HCT116 (cell line): ENCODE measurements around the gene SYNDIG1. TPM values are rescaled to one million over a fixed set of nuclear protein-coding genes. Genes with fewer than 3 reads are reported as not detected.

ENCODE experiments used
- ATAC-seq: fragments of 200-7000 bp; cut with Tn5 transposase; 2 replicates; pipeline ENCODE4 v1.9.1; 2020; ENCODE audit warnings: mild to moderate bottlenecking, moderate library complexity
- BruUV-seq: library from RNA; stranded (reverse); fragments of 400-500 nt; replicated peaks from 2 replicates; lab custom pipeline; 2021; lab: Mats Ljungman, UMichigan
- CTCF ChIA-PET: fragments of 300-600 bp; sonication (Branson Sonifier 250); formaldehyde crosslinking; loops from one replicate; lab custom pipeline; 2021; ENCODE audit warnings: antibody characterized with exemption; lab: Charles Lee
- POLR2A ChIA-PET: fragments of 300-600, 350-600 bp; sonication (Branson Sonifier 250); formaldehyde crosslinking; loops from one replicate; lab custom pipeline; 2021; ENCODE audit warnings: antibody characterized with exemption; lab: Charles Lee
- RAD21 ChIA-PET, 2 experiments: fragments of 300-600 bp; sonication (Branson Sonifier 250); formaldehyde crosslinking; loops; one replicate each; lab custom pipeline; 2023; ENCODE audit warnings: low total read pairs in 2 of 2; ENCODE audit not compliant: uncharacterized antibody in 2 of 2, unreplicated experiment in 2 of 2, low non-redundant PET in 1 of 2; lab: Charles Lee
- DNase-seq: peaks from one replicate; pipeline ENCODE4 v3.0.0-alpha.2; 2010; ENCODE audit warnings: low read depth, low spot score
- H2AFZ ChIP-seq: fragments of 200-600 bp; shearing (Covaris generic), sonication (generic); 2 replicates; pipeline ENCODE4 v1.6.1; 2017; ENCODE audit warnings: low read depth, mixed run types, mixed read lengths, antibody characterized with exemption, low read length; ENCODE audit not compliant: poor library complexity, severe bottlenecking
- H3K27ac ChIP-seq: 2 replicates; pipeline ENCODE4 v1.5.1; 2012; ENCODE audit warnings: low read depth, low read length
- H3K27me3 ChIP-seq: fragments of 200-600 bp; sonication (generic); 2 replicates; pipeline ENCODE4 v1.6.1; 2016; ENCODE audit warnings: mixed run types, low read length, mixed read lengths; ENCODE audit not compliant: insufficient read depth
- H3K36me3 ChIP-seq, 2 experiments: fragments of 200-500 bp in 1 of 2; fragments of 200-600 bp in 1 of 2; sonication (Bioruptor generic) in 1 of 2; sonication (generic) in 1 of 2; 2 replicates each; pipeline versions ENCODE4 v1.5.1 to v1.6.1; 2014 to 2016; ENCODE audit warnings: low read length in 2 of 2, inconsistent platforms in 1 of 2, mixed read lengths in 1 of 2, mixed run types in 1 of 2; ENCODE audit not compliant: insufficient read depth in 2 of 2, control insufficient read depth in 1 of 2
- H3K4me1 ChIP-seq, 2 experiments: fragments of 200-600 bp in 1 of 2; sonication (generic) in 1 of 2; 2 replicates each; pipeline versions ENCODE4 v1.5.1 to v1.6.1; 2012 to 2017; ENCODE audit warnings: low read length in 2 of 2, inconsistent platforms in 1 of 2, mild to moderate bottlenecking in 1 of 2, mixed read lengths in 1 of 2, mixed run types in 1 of 2, moderate library complexity in 1 of 2; ENCODE audit not compliant: insufficient read depth in 2 of 2, control insufficient read depth in 1 of 2
- H3K4me2 ChIP-seq: fragments of 200-600 bp; sonication (generic); 2 replicates; pipeline ENCODE4 v1.6.1; 2017; ENCODE audit warnings: mixed run types, low read length, mixed read lengths
- H3K4me3 ChIP-seq, 2 experiments: fragments of 200-600 bp in 1 of 2; sonication (generic) in 1 of 2; replicated peaks in 1 of 2; 2 replicates each; pipeline ENCODE4 v1.5.1; 2011 to 2016; ENCODE audit warnings: low read length in 2 of 2, control low read depth in 1 of 2, low read depth in 1 of 2, mild to moderate bottlenecking in 1 of 2, mixed read lengths in 1 of 2, mixed run types in 1 of 2
- H3K79me2 ChIP-seq: fragments of 200-600 bp; sonication (generic); 2 replicates; pipeline ENCODE4 v1.6.1; 2017; ENCODE audit warnings: mild to moderate bottlenecking, mixed run types, low read length, moderate library complexity, mixed read lengths; ENCODE audit not compliant: insufficient read depth
- H3K9ac ChIP-seq: fragments of 200-600 bp; sonication (generic); 2 replicates; pipeline ENCODE4 v1.6.1; 2016; ENCODE audit warnings: low read length, mixed read lengths
- H3K9me2 ChIP-seq: fragments of 200-600 bp; sonication (generic), shearing (Covaris generic); 2 replicates; pipeline ENCODE4 v1.6.1; 2017; ENCODE audit warnings: mixed run types, mild to moderate bottlenecking, moderate library complexity; ENCODE audit not compliant: insufficient read depth
- H3K9me3 ChIP-seq, 2 experiments: fragments of 200-500 bp in 1 of 2; fragments of 200-600 bp in 1 of 2; sonication (Bioruptor generic) in 1 of 2; sonication (generic) in 1 of 2; 2 replicates each; pipeline ENCODE4 v1.6.1; 2014 to 2017; ENCODE audit warnings: low read length in 2 of 2, mixed read lengths in 2 of 2, inconsistent platforms in 1 of 2, low read depth in 1 of 2, mild to moderate bottlenecking in 1 of 2, mixed run types in 1 of 2, moderate library complexity in 1 of 2; ENCODE audit not compliant: control insufficient read depth in 1 of 2, insufficient read depth in 1 of 2
- H4K20me1 ChIP-seq: fragments of 200-600 bp; sonication (generic), shearing (Covaris generic); 2 replicates; pipeline ENCODE4 v1.6.1; 2017; ENCODE audit warnings: mixed run types, mild to moderate bottlenecking, moderate library complexity; ENCODE audit not compliant: insufficient read depth
- ATF3 ChIP-seq: IDR thresholded peaks from 2 replicates; pipeline ENCODE4 v1.6.1; 2012
- CBX3 ChIP-seq: IDR thresholded peaks from 2 replicates; pipeline ENCODE4 v1.6.1; 2012; ENCODE audit warnings: low read depth
- CTCF ChIP-seq, 3 experiments: fragments of 200-600 bp in 1 of 3; sonication (generic) in 1 of 3; IDR thresholded peaks in 2 of 3; conservative IDR thresholded peaks in 1 of 3; 2 replicates each; pipeline ENCODE4 v1.5.1; 2012 to 2017; ENCODE audit warnings: low read depth in 2 of 3, low read length in 2 of 3, antibody characterized with exemption in 1 of 3, borderline replicate concordance in 1 of 3, control low read depth in 1 of 3, mild to moderate bottlenecking in 1 of 3, mixed read lengths in 1 of 3, mixed run types in 1 of 3, moderate library complexity in 1 of 3; ENCODE audit not compliant: insufficient read depth in 1 of 3
- ELF1 ChIP-seq: IDR thresholded peaks from 2 replicates; pipeline ENCODE4 v1.6.1; 2012; ENCODE audit warnings: low read depth, borderline replicate concordance
- EZH2 ChIP-seq: fragments of 200-600 bp; sonication (generic); IDR thresholded peaks from 2 replicates; pipeline ENCODE4 v1.6.1; 2017; ENCODE audit warnings: antibody characterized with exemption, mixed run types
- EZH2phosphoT487 ChIP-seq: fragments of 200-600 bp; IDR thresholded peaks from 2 replicates; pipeline ENCODE4 v1.6.1; 2018; ENCODE audit warnings: antibody characterized with exemption, borderline replicate concordance
- FOSL1 ChIP-seq: IDR thresholded peaks from 2 replicates; pipeline ENCODE4 v1.6.1; 2012; ENCODE audit warnings: low read depth
- POLR2A ChIP-seq: IDR thresholded peaks from 2 replicates; pipeline ENCODE4 v1.7.0; 2011; ENCODE audit warnings: borderline replicate concordance; ENCODE audit not compliant: insufficient read depth, insufficient read length; ENCODE audit errors: extremely low read depth
- REST ChIP-seq: IDR thresholded peaks from 2 replicates; pipeline ENCODE4 v1.6.1; 2012; ENCODE audit warnings: low read depth
- SP1 ChIP-seq: IDR thresholded peaks from 2 replicates; pipeline ENCODE4 v1.6.1; 2012; ENCODE audit warnings: low read depth
- SRF ChIP-seq: IDR thresholded peaks from 2 replicates; pipeline ENCODE4 v1.6.1; 2012; ENCODE audit warnings: low read depth
- TCF7L2 ChIP-seq: IDR thresholded peaks from 2 replicates; pipeline ENCODE4 v1.7.0; 2011; ENCODE audit warnings: borderline replicate concordance, inconsistent platforms; ENCODE audit not compliant: insufficient read depth, insufficient read length; ENCODE audit errors: extremely low read depth
- YY1 ChIP-seq: IDR thresholded peaks from 2 replicates; pipeline ENCODE4 v1.6.1; 2011; ENCODE audit warnings: low read length, low read depth, moderate library complexity, mild to moderate bottlenecking; ENCODE audit not compliant: insufficient replicate concordance; ENCODE audit errors: extremely low read depth
- ZFX ChIP-seq: fragments of 450-650 bp; IDR thresholded peaks from 2 replicates; pipeline ENCODE4 v1.6.1; 2017
- ZNF274 ChIP-seq: fragments of 200-500 bp; sonication (Bioruptor generic); IDR thresholded peaks from 2 replicates; pipeline ENCODE4 v1.6.1; 2014; ENCODE audit warnings: mild to moderate bottlenecking, low read depth, low read length, inconsistent platforms
- intact Hi-C: fragments of 100-400 bp; cut with micrococcal nuclease; formaldehyde crosslinking; loops from 2 replicates; pipeline ENCODE4 v1.10.0; 2022
- total RNA-seq: library from RNA; stranded (reverse); gene quantifications from one replicate; pipeline ENCODE4 v1.2.1, GENCODE V29; 2021; ENCODE audit not compliant: unreplicated experiment

SYNDIG1 gene
- total RNA-seq, 1 experiment from 2014 or later: not detected

GRCh38 chr20:24699321-24700165 is 230.1 kb downstream of the SYNDIG1 start:
- H3K4me3 ChIP-seq: no peak overlapping the region
- TF ChIP-seq REST (no peak), ZFX (no peak), ATF3 (no peak), EZH2phosphoT487 (no peak), POLR2A (no peak), CBX3 (no peak), ZNF274 (no peak), SRF (no peak), CTCF (IDR thresholded peaks at IDR 0.05 in 2 of 3, conservative IDR thresholded peaks at IDR 0.05 in 1 of 3; ENCODE audit: borderline replicate concordance in 1 of 3, insufficient read depth in 1 of 3, low read depth in 2 of 3, low read length in 2 of 3) (no peak), ELF1 (no peak), EZH2 (no peak), FOSL1 (no peak), TCF7L2 (no peak), SP1 (no peak), YY1 (no peak)
- no peak overlapping the region for H3K27ac ChIP-seq
- no peaks in the 10 kb centered on the region for H3K9me2 ChIP-seq
- no peaks in the 10 kb centered on the region for H3K79me2 ChIP-seq
- H3K36me3 ChIP-seq: no peaks in the 10 kb centered on the region
- RAD21 ChIA-PET: no interaction called here
- POLR2A ChIA-PET: no interaction called here
- H3K27me3 ChIP-seq: peaks cover 61% of the 10 kb centered on the region
- H2AFZ ChIP-seq: no peak overlapping the region
- DNase-seq: no peak
- CTCF ChIA-PET: no interaction called here
- intact Hi-C loops: no loop called here
- ATAC-seq: no peak
- no peak overlapping the region for H3K4me2 ChIP-seq
- no peak overlapping the region for H3K9ac ChIP-seq
- no peaks in the 10 kb centered on the region for H3K4me1 ChIP-seq
- no peaks in the 10 kb centered on the region for H4K20me1 ChIP-seq
- no peaks in the 10 kb centered on the region for H3K9me3 ChIP-seq
- no TSS peak for BruUV-seq
